ENCODE data around the gene TBC1D5. TPM values are rescaled to one million over a fixed set of nuclear protein-coding genes. Genes with fewer than 3 reads are reported as not detected.
A peak's percentile ranks its signal among the peaks of the same experiment; 100 is the strongest.

TBC1D5 gene
- total RNA-seq, 1 donor from 2014 or later: 106 TPM

GRCh38 chr3:17118771-17119170, 623.7 kb downstream of the TBC1D5 start:
- Mint-ChIP-seq H3K27ac (no peak overlapping the region), H3K27me3 (no peaks in the 10 kb centered on the region), H3K4me3 (no peak overlapping the region), H3K36me3 (ENCODE audit: low read depth) (no peaks in the 10 kb centered on the region), H3K9me3 (peaks cover 1% of the 10 kb centered on the region), H3K4me1 (no peaks in the 10 kb centered on the region)
- ATAC-seq (ENCODE audit: low read depth): no peak
- ChIA-PET CTCF (no interaction called here), POLR2A (no interaction called here)
- no peak for TF ChIP-seq CTCF (IDR thresholded peaks at IDR 0.05)
- intact Hi-C loops (cut with micrococcal nuclease): no loop called here
- no peak for DNase-seq

- intact Hi-C loops (cut with micrococcal nuclease): no loop called here
- no peaks in the 10 kb centered on the region for H3K36me3 Mint-ChIP-seq (ENCODE audit: low read depth)
- ChIA-PET CTCF (no interaction called here), POLR2A (no interaction called here)
- DNase-seq: no peak
- ATAC-seq (ENCODE audit: low read depth): no peak
- H3K4me3 Mint-ChIP-seq: no peak overlapping the region
- peaks cover 3% of the 10 kb centered on the region for H3K4me1 Mint-ChIP-seq
- H3K27ac Mint-ChIP-seq: no peak overlapping the region
- TF ChIP-seq CTCF (IDR thresholded peaks at IDR 0.05): no peak
- H3K27me3 Mint-ChIP-seq: no peaks in the 10 kb centered on the region
- peaks cover 4% of the 10 kb centered on the region for H3K9me3 Mint-ChIP-seq
Observed at GRCh38 chr3:17116007-17116600, 626.3 kb downstream of the TBC1D5 start.

- no peak overlapping the region for H3K27ac Mint-ChIP-seq
- peaks cover 11% of the 10 kb centered on the region for H3K4me1 Mint-ChIP-seq
- no peak overlapping the region for H3K4me3 Mint-ChIP-seq
- H3K9me3 Mint-ChIP-seq: peaks cover 4% of the 10 kb centered on the region
- no peak for TF ChIP-seq CTCF (IDR thresholded peaks at IDR 0.05)
- no peak for DNase-seq
- no peaks in the 10 kb centered on the region for H3K27me3 Mint-ChIP-seq
- POLR2A ChIA-PET: no interaction called here
- no peaks in the 10 kb centered on the region for H3K36me3 Mint-ChIP-seq (ENCODE audit: low read depth)
- CTCF ChIA-PET: no interaction called here
- intact Hi-C loops (cut with micrococcal nuclease): no loop called here
- no peak for ATAC-seq (ENCODE audit: low read depth)
Observed at GRCh38 chr3:17115186-17115585, 627.2 kb downstream of the TBC1D5 start.

- H3K27me3 Mint-ChIP-seq: no peaks in the 10 kb centered on the region
- no peak for TF ChIP-seq CTCF (IDR thresholded peaks at IDR 0.05)
- DNase-seq (no peak), ATAC-seq (ENCODE audit: low read depth) (no peak)
- intact Hi-C loops (cut with micrococcal nuclease): no loop called here
- peaks cover 8% of the 10 kb centered on the region for H3K9me3 Mint-ChIP-seq
- no peak overlapping the region for H3K4me3 Mint-ChIP-seq
- POLR2A ChIA-PET: interaction anchor here (1.6 kb wide), 1 partner anchor 227 kb away, joined by 4 read pairs; the partner anchor contains the start of gene PLCL2
- H3K36me3 Mint-ChIP-seq (ENCODE audit: low read depth): no peaks in the 10 kb centered on the region
- CTCF ChIA-PET: no interaction called here
- H3K4me1 Mint-ChIP-seq: peaks cover 11% of the 10 kb centered on the region
- H3K27ac Mint-ChIP-seq: no peak overlapping the region
Observed at GRCh38 chr3:17111586-17111985, 630.8 kb downstream of the TBC1D5 start.

- Mint-ChIP-seq H3K9me3 (peaks cover 10% of the 10 kb centered on the region), H3K4me1 (peaks cover 11% of the 10 kb centered on the region), H3K27me3 (no peaks in the 10 kb centered on the region), H3K4me3 (peak overlapping the region; percentile 1), H3K36me3 (ENCODE audit: low read depth) (no peaks in the 10 kb centered on the region), H3K27ac (peak overlapping the region; percentile 4)
- intact Hi-C loops (cut with micrococcal nuclease): no loop called here
- no peak for TF ChIP-seq CTCF (IDR thresholded peaks at IDR 0.05)
- ChIA-PET CTCF (no interaction called here), POLR2A (interaction anchor here (1.6 kb wide), 1 partner anchor 227 kb away, joined by 4 read pairs; the partner anchor contains the start of gene PLCL2)
- no peak for DNase-seq
- peak; percentile 83 for ATAC-seq (ENCODE audit: low read depth)
Observed at GRCh38 chr3:17110660-17111396, 631.6 kb downstream of the TBC1D5 start.

All from activated B cell treated with CpG ODN at 0.5 μM for 24 hours (primary cell).